Loucy (cell line): Measurements from ENCODE around the gene SDC3.

ENCODE experiments used
- CTCF ChIP-seq: fragments of 200-600 bp; sonication (generic); conservative IDR thresholded peaks from 2 replicates; pipeline ENCODE4 v1.5.1; 2014; ENCODE audit warnings: mild to moderate bottlenecking, antibody characterized with exemption, low read length
- EZH2phosphoT487 ChIP-seq: fragments of 200-600 bp; IDR thresholded peaks from 2 replicates; pipeline ENCODE4 v1.6.1; 2018; ENCODE audit warnings: antibody characterized with exemption, mild to moderate bottlenecking, moderate library complexity, borderline replicate concordance

GRCh38 chr1:30866594-30866993, 42.0 kb downstream of the SDC3 start:
- TF ChIP-seq CTCF (no peak), EZH2phosphoT487 (no peak)
